Nephron (organoid): ENCODE data around the gene KRT37.
"Not testable (repeated sequence)": the region's sequence is repeated elsewhere in the genome, so short reads cannot be mapped to it uniquely, and the experiment has no call there.

ENCODE experiments used
- H3K27ac Mint-ChIP-seq, 3 experiments: 2 replicates each; pipeline ENCODE4 v1.8.0; 2020; ENCODE audit warnings: mixed read lengths in 3 of 3, mild to moderate bottlenecking in 2 of 3, moderate library complexity in 1 of 3
- H3K27me3 Mint-ChIP-seq: 2 replicates; pipeline ENCODE4 v1.8.0; 2021; ENCODE audit warnings: low read depth, mild to moderate bottlenecking, moderate library complexity, mixed read lengths
- H3K36me3 Mint-ChIP-seq: 2 replicates; pipeline ENCODE4 v1.8.0; 2020; ENCODE audit warnings: low read depth, mixed read lengths
- H3K4me1 Mint-ChIP-seq: 2 replicates; pipeline ENCODE4 v1.8.0; 2020; ENCODE audit warnings: mixed read lengths
- H3K4me3 Mint-ChIP-seq, 3 experiments: 2 replicates each; pipeline ENCODE4 v1.8.0; 2020; ENCODE audit warnings: mild to moderate bottlenecking in 3 of 3, mixed read lengths in 3 of 3, moderate library complexity in 2 of 3
- H3K9me3 Mint-ChIP-seq: 2 replicates; pipeline ENCODE4 v1.8.0; 2020; ENCODE audit warnings: mixed read lengths
- TF ChIP-seq, protein P1 (sequence below), 3 experiments: fragments of 200-600 bp; sonication (generic); IDR thresholded peaks; one replicate each; pipeline ENCODE4 v1.5.0; 2021; ENCODE audit warnings: antibody characterized with exemption in 3 of 3; ENCODE audit not compliant: unreplicated experiment in 3 of 3

KRT37 gene

DNA sequence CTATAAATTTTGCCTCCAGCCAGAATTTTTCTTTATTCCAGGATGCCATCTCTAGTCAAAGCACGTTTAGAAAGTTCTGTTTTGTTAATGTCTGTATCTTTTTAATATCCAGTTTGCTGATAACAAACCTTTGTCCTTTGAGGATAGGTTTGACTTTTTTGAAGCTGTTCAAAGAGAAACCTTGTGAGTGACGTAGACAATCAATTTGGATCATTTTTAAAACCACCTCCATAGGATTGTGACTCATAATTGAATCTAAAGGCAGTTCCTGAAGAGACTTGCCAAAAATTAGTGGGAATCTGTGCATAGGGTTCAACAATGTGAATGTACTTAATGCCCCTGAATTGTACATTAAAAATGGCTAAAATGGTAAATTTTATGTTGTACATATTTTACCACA is 32.9 kb downstream of the KRT37 start:
- no peak overlapping the region for H3K4me3 Mint-ChIP-seq
- peaks cover 28% of the 10 kb centered on the region for H3K4me1 Mint-ChIP-seq
- no peaks in the 10 kb centered on the region for H3K27me3 Mint-ChIP-seq
- no peak overlapping the region for H3K27ac Mint-ChIP-seq
- peaks cover 11% of the 10 kb centered on the region for H3K9me3 Mint-ChIP-seq
- peaks cover 3% of the 10 kb centered on the region for H3K36me3 Mint-ChIP-seq
- TF ChIP-seq, protein P1, sequence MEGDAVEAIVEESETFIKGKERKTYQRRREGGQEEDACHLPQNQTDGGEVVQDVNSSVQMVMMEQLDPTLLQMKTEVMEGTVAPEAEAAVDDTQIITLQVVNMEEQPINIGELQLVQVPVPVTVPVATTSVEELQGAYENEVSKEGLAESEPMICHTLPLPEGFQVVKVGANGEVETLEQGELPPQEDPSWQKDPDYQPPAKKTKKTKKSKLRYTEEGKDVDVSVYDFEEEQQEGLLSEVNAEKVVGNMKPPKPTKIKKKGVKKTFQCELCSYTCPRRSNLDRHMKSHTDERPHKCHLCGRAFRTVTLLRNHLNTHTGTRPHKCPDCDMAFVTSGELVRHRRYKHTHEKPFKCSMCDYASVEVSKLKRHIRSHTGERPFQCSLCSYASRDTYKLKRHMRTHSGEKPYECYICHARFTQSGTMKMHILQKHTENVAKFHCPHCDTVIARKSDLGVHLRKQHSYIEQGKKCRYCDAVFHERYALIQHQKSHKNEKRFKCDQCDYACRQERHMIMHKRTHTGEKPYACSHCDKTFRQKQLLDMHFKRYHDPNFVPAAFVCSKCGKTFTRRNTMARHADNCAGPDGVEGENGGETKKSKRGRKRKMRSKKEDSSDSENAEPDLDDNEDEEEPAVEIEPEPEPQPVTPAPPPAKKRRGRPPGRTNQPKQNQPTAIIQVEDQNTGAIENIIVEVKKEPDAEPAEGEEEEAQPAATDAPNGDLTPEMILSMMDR (IDR thresholded peaks at IDR 0.05; ENCODE audit: unreplicated experiment in 3 of 3): no peak

DNA sequence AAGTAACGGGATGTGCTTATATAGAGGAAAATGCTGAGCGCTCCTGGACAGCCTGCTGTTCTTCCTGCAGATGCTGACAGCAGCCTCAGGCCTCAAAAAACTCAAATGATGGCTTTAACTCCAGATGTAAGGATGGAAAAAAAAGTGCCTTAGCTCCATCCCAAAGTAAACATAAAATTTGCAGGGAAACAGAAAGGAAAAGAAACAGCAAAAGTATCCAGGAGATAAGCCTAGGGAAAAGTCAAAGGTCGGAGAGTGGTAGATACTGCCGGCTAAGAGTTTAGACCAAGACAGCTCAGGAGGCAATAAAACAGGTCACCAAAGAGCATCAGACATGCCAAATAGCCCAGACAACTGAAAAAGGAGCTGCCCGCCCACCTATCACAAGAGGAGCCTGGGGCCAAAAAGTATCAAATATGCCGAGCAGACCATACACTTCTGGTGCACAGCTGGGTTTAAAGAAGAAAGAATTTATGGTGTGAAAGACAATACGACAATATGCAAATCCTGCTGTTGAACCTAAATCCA is 33.9 kb downstream of the KRT37 start:
- TF ChIP-seq, protein P1 (IDR thresholded peaks at IDR 0.05; ENCODE audit: unreplicated experiment in 3 of 3): no peak
- H3K4me1 Mint-ChIP-seq: peaks cover 28% of the 10 kb centered on the region
- no peaks in the 10 kb centered on the region for H3K27me3 Mint-ChIP-seq
- peaks cover 3% of the 10 kb centered on the region for H3K36me3 Mint-ChIP-seq
- H3K4me3 Mint-ChIP-seq: no peak overlapping the region
- peaks cover 15% of the 10 kb centered on the region for H3K9me3 Mint-ChIP-seq
- H3K27ac Mint-ChIP-seq: peak overlapping the region; percentile 35 to 58 (median 49)

DNA sequence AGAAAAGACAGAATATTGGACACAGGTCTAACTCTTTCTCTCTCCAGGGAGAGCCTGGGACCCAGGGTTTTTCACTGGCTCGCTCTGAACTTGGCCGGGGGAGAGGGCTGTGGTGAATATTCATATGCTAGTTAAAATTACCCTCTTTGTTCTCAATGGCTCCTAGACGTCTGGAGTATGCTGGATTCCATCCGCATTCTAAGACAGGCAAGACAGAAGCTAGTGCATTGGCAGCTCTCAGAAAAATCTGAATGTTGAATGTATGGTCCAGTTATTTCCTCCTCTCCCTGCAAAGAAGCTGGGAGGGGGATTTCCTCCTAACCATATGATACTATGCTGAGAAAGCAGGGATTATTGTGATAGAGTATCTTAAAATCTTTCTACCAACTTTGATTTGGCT is 36.7 kb downstream of the KRT37 start:
- Mint-ChIP-seq H3K4me3 (no peak overlapping the region), H3K9me3 (peaks cover 15% of the 10 kb centered on the region), H3K4me1 (peaks cover 18% of the 10 kb centered on the region), H3K27ac (no peak overlapping the region), H3K27me3 (no peaks in the 10 kb centered on the region), H3K36me3 (peaks cover 3% of the 10 kb centered on the region)
- TF ChIP-seq, protein P1 (IDR thresholded peaks at IDR 0.05; ENCODE audit: unreplicated experiment in 3 of 3): no peak

DNA sequence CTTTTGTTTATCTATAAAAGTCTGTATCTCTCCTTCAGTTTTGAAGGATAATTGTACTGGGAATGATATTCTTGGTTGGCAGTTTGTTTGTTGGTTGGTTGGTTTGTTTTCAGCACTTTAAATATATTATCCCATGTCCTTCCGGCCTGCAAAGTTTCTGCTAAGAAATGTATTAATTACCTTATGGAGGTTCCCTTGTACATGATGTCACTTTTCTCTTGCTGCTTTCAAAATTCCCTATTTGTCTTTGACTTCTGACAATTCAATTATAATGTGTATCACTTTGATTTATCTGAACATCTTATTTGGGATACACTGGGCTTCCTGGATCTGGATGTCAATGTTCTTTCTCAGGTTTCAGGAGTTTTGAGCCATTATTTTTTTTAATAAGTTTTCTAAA is 38.2 kb downstream of the KRT37 start:
- H3K4me1 Mint-ChIP-seq: peaks cover 12% of the 10 kb centered on the region
- H3K36me3 Mint-ChIP-seq: peaks cover 3% of the 10 kb centered on the region
- TF ChIP-seq, protein P1 (IDR thresholded peaks at IDR 0.05; ENCODE audit: unreplicated experiment in 3 of 3): no peak
- no peak overlapping the region for H3K4me3 Mint-ChIP-seq
- H3K27ac Mint-ChIP-seq: no peak overlapping the region
- peaks cover 15% of the 10 kb centered on the region for H3K9me3 Mint-ChIP-seq
- no peaks in the 10 kb centered on the region for H3K27me3 Mint-ChIP-seq

DNA sequence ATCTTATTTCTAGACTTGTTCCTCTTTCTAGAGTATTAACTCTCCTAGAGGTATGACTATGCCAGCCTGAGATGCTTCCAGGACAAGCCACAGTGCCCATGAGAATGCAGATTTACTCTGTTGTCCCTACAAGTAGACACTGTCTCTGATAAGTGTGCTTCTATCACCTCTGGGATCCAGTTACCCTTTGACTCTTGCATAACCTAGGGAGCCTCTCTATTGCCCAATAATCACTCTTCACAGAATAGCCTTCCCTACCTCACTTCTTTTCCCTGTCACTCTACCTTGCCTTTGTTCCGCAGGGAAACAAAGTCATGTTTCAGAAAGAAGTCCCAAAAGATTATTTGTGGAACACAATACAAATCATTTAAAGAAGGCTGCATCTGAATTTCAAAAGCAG is 40.7 kb downstream of the KRT37 start:
- H3K4me1 Mint-ChIP-seq: no peaks in the 10 kb centered on the region
- peaks cover 15% of the 10 kb centered on the region for H3K9me3 Mint-ChIP-seq
- TF ChIP-seq, protein P1 (IDR thresholded peaks at IDR 0.05; ENCODE audit: unreplicated experiment in 3 of 3): no peak
- H3K27ac Mint-ChIP-seq: no peak overlapping the region
- H3K27me3 Mint-ChIP-seq: peaks cover 7% of the 10 kb centered on the region
- no peak overlapping the region for H3K4me3 Mint-ChIP-seq
- peaks cover 3% of the 10 kb centered on the region for H3K36me3 Mint-ChIP-seq

DNA sequence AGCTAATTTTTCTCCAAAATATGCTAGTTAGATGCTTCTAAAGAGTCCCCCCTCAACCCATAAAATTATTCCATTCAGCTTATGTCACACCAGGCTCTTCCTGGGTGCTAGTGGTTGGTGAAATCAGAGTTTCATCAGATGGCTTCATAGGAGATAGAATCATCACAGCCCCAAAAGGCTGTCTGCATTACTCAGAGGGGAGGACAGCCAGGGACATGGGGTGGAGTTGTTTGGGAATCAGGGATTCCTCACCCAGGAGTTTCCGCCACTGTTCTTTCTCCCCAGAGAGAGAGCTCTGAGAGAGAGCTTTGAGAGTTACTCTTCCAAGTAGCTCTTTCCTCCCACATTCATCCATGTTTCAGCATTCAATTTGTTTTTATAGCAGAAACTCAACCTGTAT is 42.0 kb downstream of the KRT37 start:
- H3K4me3 Mint-ChIP-seq: no peak overlapping the region
- peaks cover 2% of the 10 kb centered on the region for H3K36me3 Mint-ChIP-seq
- peaks cover 11% of the 10 kb centered on the region for H3K9me3 Mint-ChIP-seq
- H3K27ac Mint-ChIP-seq: no peak overlapping the region
- peaks cover 13% of the 10 kb centered on the region for H3K27me3 Mint-ChIP-seq
- H3K4me1 Mint-ChIP-seq: peaks cover 5% of the 10 kb centered on the region
- TF ChIP-seq, protein P1 (IDR thresholded peaks at IDR 0.05; ENCODE audit: unreplicated experiment in 3 of 3): no peak

DNA sequence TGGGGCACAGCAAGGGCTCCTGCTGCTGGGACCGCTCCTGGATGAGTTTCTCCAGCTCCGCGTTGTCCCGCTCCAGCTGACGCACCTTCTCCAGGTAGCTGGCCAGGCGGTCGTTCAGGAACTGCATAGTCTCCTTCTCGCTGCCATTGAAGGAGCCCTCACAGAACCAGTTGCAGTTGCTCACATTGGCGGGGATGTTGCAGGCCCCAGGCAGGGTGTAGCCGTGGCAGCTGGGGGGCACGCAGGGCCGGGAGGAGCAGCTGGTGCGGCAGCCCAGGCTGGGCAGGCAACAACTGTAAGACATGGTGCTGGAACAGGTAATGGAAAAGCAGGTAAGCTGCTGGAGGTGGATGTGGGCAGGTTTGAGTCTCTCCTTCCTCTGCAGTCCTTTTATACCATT is 42.4 kb downstream of the KRT37 start, which contains the start of gene KRT34:
TSS of gene KRT34 (minus strand) at position 364 of the 400 bp plus-strand sequence. CDS start at position 304, 60 bp downstream.
- not testable (repeated sequence) for H3K4me1 Mint-ChIP-seq, H3K27ac Mint-ChIP-seq, H3K36me3 Mint-ChIP-seq, H3K4me3 Mint-ChIP-seq, H3K9me3 Mint-ChIP-seq
- H3K27me3 Mint-ChIP-seq: peaks cover 13% of the 10 kb centered on the region

DNA sequence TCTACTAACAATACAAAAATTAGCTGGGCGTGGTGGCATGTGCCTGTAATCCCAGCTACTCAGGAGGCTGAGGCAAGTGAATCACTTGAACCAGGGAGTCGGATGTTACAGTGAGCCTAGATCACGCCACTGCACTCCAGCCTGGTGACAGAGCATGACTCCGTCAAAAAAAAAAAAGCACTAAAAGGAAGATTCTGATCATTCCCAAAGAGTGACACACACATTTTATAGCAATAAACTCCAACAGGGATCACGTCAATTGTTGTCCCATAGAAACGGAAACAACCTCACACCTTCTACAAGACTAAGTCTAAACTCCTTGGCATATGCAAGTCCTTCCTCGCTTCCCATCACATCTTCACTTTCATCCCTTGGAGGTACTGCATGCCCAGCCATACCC is 44.3 kb downstream of the KRT37 start:
- not testable (repeated sequence) for H3K27ac Mint-ChIP-seq, H3K36me3 Mint-ChIP-seq, H3K4me1 Mint-ChIP-seq, H3K9me3 Mint-ChIP-seq, H3K4me3 Mint-ChIP-seq
- peaks cover 13% of the 10 kb centered on the region for H3K27me3 Mint-ChIP-seq
